ENCODE data around the gene OSBPL10.

Gene OSBPL10

DNA sequence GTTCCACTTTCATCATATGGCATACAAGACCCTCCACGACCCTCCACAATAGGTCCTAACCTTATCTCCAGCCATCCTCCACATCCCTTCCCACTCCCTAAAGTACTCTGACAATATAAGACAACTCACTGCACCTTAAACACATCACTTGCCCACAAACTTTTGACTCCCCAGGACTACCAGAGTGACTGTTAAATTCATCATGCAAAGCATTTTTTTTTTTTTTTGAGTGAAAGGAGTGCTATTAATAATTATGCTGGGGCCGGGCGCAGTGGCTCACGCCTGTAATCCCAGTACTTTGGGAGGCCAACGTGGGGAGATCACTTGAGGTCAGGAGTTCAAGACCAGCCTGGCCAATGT, 55.8 kb downstream of the OSBPL10 start:
- no peak for DNase-seq (ENCODE audit: low read depth in 2 of 2)

DNA sequence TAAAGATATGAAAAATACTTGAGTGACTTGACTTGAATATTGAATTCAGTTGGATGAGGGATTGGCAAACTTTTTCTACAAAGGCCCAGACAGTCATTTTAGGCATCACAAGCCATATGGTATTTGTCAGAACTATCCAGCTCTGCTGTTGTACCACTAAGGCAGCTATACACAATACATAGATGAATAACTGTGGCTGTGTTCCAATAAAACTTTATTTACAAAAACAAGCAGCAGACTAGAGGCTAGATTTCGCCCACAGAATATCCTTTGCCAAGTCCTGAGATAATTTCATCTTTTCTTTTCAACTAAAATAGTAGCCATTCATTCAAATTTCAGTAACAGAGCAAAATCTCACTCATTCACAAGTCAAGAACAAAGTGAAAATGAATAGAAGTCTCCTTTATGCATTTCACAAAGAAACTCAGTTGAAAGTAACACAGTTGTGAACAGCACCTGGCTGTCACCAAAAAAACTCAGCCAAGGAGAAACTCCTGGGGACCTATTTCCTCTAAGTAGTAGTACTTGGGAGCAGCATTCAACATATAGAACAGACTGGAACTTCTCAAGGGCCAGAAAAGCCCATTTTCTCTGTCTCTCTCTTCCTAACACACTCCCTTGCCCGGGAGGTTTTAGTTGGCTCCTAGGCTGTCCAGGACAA, 56.3 kb downstream of the OSBPL10 start:
- DNase-seq (ENCODE audit: low read depth in 2 of 2) = no peak

DNA sequence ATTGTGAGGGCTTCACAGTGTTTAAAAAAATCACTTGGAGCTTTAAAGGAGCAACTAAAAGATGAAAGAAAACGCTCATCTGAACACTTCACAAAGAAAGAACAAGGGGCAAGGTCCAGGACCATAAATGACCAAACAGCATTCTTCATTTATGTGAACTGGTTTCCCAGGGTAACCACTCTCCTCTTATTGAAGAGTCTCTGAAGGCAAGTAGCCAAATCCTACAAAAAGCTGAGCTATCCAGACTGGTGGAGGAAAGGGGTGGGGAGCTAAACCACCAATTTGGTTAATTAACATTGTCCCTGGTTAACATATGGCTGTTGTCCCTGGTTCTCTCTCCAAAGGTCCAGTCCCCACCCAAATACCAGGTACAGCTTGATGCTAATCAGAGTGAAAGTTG, 58.1 kb downstream of the OSBPL10 start:
- no peak for DNase-seq (ENCODE audit: low read depth in 2 of 2)

- DNase-seq (ENCODE audit: low read depth in 2 of 2) = no peak
These were observed 59.2 kb downstream of the OSBPL10 start for GRCh38 chr3:31921837-31922236.

- no peak for DNase-seq (ENCODE audit: low read depth in 2 of 2)
These were observed 60.8 kb downstream of the OSBPL10 start for GRCh38 chr3:31920310-31920709.

- no peak for DNase-seq (ENCODE audit: low read depth in 2 of 2)
These were observed 61.5 kb downstream of the OSBPL10 start for GRCh38 chr3:31919528-31919927.

- DNase-seq (ENCODE audit: low read depth in 2 of 2) = no peak
These were observed 62.6 kb downstream of the OSBPL10 start for GRCh38 chr3:31918179-31919150.

DNA sequence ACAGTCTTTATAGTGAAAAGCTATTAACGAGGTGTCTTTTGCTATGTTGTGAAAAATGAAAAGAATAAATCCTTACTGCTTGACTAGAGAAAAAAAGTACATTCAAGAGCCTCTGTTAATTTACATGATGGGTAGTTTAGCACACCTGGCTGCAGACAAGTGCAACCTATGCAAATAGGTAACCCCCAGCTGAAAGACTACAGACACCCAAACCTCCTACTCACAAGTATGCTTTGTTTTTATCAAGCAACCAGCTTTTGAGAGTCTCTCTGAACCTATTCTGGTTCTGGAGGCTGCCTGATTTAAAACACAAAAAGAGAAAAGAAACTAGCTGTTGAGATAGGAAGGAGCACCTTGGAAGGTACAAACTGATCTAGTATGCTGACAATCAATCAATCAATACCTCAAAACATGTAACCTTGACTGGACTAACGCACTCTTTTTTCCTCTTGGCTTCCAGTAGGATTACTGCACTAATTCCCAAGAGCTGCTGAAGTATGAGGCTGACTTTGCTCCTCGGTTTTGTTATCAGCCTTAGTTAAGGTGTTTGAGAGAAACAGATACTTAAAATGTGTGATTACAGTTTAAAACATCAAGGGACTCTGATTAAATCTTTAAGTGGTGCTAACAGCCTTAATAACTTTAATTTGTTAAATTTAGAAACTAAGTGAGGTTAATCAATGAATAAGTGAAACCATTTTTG, 63.6 kb downstream of the OSBPL10 start:
- DNase-seq (ENCODE audit: low read depth in 2 of 2) = no peak

DNA sequence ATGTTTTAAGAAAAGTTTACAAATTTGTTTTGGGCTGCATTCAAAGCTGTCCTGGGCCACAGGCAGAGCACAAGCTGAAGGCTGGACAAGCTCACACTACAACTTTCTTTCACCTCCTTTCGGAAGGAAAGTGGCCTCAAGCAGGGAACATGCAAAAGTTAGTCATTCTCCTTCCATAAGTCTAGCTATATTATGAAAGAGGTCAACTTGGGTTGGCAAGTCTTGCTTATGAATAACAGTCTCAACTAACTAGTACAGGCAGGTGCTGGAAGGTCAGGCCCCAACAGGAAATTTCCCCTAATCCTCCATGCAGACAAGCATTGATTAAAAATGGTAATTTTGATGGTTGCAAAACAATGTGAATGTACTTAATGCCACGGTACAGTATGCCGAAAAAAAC, 69.4 kb downstream of the OSBPL10 start:
- no peak for DNase-seq (ENCODE audit: low read depth in 2 of 2)

DNA sequence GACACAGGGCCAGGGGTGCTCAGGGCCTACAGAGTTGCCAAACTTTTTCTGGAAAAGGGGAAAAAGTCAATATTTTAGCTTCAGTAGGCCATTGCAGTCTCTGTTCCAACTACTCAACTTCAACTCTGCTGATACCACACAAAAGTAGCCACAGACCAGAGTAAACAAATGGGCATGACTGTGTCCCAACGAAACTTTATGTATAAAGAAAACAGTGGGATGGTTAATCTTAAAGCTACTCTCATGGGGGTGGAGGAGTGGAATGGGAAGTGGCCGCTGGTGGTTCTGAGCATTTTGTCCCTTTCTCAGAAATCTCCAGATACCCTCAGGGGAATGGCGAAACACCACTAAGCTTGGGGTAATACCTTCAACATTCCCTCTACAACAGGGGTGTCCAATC, 69.9 kb downstream of the OSBPL10 start:
- no peak for DNase-seq (ENCODE audit: low read depth in 2 of 2)

DNA sequence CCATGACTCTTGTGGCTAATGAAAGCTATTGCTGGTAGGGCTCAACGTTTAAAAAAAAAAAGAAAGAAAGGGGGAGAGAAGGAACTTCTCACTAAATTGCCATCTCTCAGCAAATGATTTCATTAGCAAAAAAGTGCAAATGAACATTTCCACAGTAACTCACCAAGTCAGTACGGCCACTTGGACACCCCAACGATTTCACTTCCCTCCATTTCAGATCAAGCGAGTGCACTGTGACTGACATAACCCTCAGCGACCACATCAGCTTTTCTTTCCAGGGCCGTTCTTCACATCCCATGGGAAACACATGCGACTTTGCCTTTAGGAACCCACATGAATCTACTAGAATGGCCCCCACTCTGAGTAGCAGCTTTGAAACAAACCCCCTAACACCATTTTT, 71.6 kb downstream of the OSBPL10 start:
- no peak for DNase-seq (ENCODE audit: low read depth in 2 of 2)

DNA sequence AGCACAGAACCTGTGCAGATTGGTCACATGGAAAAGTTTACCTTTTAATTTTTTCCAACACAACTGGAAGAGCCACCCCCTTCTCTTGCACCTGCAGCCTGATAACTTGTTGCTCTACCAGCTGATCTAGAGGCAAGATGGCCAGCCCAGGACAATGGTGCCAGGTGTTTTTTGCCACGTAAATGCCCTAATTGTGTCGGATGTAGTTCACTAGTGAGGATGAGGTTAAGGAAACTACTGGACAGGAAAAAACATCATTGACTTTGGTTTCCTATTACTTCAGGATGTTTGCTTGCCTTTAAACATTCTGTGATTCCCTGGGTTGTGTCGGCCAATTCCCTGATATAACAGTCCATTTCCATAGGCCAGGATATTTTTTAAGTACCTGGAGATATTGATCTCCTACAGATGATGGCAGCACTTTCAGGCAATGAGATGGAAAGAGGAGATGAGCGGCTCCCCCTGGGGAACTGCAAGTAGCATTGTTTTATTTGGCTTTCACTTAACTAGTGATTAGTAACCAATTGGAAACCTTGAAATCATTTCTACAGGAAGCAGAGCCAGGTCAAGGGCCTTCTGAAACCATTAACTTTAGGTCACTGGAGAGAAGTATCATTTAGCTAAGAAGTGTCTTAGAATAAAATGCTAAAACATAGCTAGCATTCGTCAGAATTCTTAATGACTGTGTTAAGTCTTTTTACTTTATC, 72.5 kb downstream of the OSBPL10 start:
- DNase-seq (ENCODE audit: low read depth in 2 of 2) = no peak

DNA sequence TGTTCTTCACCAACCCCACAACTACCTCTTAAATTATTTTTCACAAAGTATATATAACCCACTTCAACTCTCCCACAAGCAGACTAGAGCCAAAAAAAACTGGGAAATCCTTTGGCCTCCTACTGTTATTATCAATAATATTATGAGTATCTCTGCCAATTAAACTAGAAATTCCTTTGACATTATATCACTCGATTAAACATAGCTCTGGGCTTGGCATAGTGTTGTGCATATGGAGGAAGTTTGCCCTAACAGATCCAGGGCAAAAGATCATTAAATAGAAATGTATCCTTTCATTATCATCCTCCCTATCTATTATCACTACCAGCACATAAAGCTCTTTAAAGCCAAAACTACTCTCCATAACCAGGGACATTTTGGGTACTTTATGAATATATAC, 74.9 kb downstream of the OSBPL10 start:
- DNase-seq (ENCODE audit: low read depth in 2 of 2) = no peak

GRCh38 chr3:31903686-31904431, 77.2 kb downstream of the OSBPL10 start:
- DNase-seq (ENCODE audit: low read depth in 2 of 2) = no peak

DNA sequence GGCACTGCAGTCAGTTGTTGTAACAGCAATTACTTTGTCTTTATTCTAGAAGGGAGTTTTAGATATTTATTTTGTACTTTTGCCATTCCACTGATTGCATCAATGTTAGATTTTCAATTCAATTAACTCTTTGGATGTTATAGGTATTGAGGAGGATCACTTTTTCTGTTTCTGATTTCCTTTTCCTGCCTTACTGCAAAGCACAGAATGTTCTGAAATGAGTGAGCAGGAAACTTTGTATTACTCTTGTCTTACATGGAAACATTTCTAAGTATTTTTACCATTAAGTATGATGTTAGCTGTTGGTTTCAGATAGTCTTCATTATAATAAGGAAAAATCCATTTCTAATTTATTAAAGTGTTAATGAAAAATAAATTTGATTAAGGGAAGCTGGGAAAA, 80.5 kb downstream of the OSBPL10 start:
- DNase-seq (ENCODE audit: low read depth in 2 of 2) = no peak

DNA sequence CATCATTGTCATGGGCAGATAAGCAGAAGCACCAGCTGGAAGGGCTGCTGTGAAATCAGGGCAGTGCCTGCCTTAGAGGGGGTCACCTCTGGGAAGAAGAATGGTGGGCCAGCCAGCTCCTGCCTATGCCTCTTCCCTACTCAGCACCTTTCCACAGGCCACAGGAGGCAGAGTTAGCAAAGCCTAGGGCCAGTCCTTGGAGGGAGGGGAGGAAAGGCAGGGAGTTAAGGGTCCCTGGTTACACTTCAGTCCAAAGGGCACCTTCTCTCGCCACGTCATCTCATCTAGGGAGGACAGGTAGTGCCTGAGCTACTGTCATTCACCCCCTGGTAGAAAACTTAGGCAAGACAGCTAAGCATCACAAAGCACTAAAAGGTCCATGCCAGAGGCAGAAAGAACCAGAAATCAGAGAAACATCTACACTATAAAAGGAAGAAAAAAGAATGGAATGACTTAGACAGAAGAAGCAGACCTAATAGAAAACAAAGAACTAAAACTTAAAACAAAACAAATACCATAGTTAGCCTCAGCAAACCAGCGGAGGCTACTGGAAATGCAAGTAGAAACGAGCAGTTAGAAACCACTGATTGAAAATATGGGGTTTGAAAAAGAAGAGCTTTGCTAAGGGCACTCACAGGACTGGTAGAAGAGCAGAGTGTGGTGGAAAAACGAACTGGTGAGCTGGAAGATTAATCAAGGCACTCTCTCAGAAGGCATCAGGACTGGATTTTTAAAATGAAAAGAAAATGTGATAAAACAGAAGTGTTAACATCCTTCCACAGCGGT, 84.2 kb downstream of the OSBPL10 start:
- no peak for DNase-seq (ENCODE audit: low read depth in 2 of 2)

GRCh38 chr3:31896026-31896425, 85.0 kb downstream of the OSBPL10 start:
- no peak for DNase-seq (ENCODE audit: low read depth in 2 of 2)

DNA sequence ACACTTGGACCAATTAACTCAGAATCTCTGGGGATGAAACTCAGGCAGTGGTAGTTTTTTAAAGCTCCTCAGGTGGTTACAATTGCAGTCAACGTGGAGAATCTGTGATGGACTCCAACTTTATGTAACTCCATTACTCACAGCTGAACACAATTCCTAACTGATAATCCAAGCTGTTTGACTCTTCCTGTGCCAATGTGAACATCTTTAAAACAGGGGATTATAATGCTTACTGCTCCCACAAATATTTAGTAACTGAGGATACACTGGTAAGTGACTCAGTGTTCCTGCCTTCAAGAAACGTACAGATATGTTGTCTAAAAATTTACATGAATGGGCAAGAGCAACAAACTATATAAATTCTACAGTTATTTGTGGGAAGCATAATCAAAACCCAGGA, 85.6 kb downstream of the OSBPL10 start:
- no peak for DNase-seq (ENCODE audit: low read depth in 2 of 2)

- DNase-seq (ENCODE audit: low read depth in 2 of 2) = no peak
These were observed 88.0 kb downstream of the OSBPL10 start for GRCh38 chr3:31892916-31893573.

GRCh38 chr3:31892500-31892899, 88.6 kb downstream of the OSBPL10 start:
- no peak for DNase-seq (ENCODE audit: low read depth in 2 of 2)
